A673 (cell line): ENCODE results near the gene QRICH2.

Experiments used
- CTCF ChIP-seq: fragments of 300-800, 200-600 bp; sonication (generic); conservative IDR thresholded peaks from 2 replicates; pipeline ENCODE4 v1.5.1; 2017; ENCODE audit warnings: low read depth, mild to moderate bottlenecking, antibody characterized with exemption, low read length, moderate library complexity, mixed read lengths
- EZH2 ChIP-seq: fragments of 200-600 bp; sonication (generic); IDR thresholded peaks from 2 replicates; pipeline ENCODE4 v1.6.1; 2017; ENCODE audit warnings: borderline replicate concordance, low read depth, mild to moderate bottlenecking, mixed read lengths, antibody characterized with exemption, low read length; ENCODE audit not compliant: poor library complexity, severe bottlenecking

GRCh38 chr17:76276069-76276431 lies 32.0 kb downstream of the QRICH2 start:
- TF ChIP-seq CTCF (no peak), EZH2 (no peak)
